HepG2 (cell line): ENCODE results near the gene TMF1. TPM values are rescaled to one million over a fixed set of nuclear protein-coding genes. Genes with fewer than 3 reads are reported as not detected.
A peak's percentile ranks its signal among the peaks of the same experiment; 100 is the strongest.

Experiments
- ARNT ChIP-seq: fragments of 450-650 bp; IDR thresholded peaks from 2 replicates; pipeline ENCODE4 v1.6.1; 2017
- FOXP1 ChIP-seq, 2 experiments: fragments of 450-650 bp in 1 of 2; IDR thresholded peaks; 2 replicates each; pipeline ENCODE4 v1.6.1; 2017 to 2018; ENCODE audit warnings: antibody characterized with exemption in 1 of 2
- HNRNPK ChIP-seq: fragments of 200-400 bp; formaldehyde crosslinking; IDR thresholded peaks from 2 replicates; pipeline ENCODE4 v1.6.1; 2018; ENCODE audit warnings: low read length, low read depth, moderate library complexity, mild to moderate bottlenecking; ENCODE audit not compliant: poor library complexity, severe bottlenecking
- IRF1 ChIP-seq: sonication (generic); formaldehyde crosslinking; IDR thresholded peaks from 2 replicates; pipeline ENCODE4 v1.4.0; 2020; ENCODE audit warnings: low read depth, mild to moderate bottlenecking, missing genetic modification reagents
- IRF2 ChIP-seq: IDR thresholded peaks from 2 replicates; pipeline ENCODE4 v1.6.1; 2018; ENCODE audit warnings: missing genetic modification reagents, missing compliant biosample characterization
- KLF15 ChIP-seq: sonication (generic); formaldehyde crosslinking; IDR thresholded peaks from 2 replicates; pipeline ENCODE4 v1.8.1; 2023; ENCODE audit warnings: borderline replicate concordance, mild to moderate bottlenecking, inconsistent platforms, missing genetic modification reagents, mixed read lengths
- NFYC ChIP-seq: IDR thresholded peaks from 2 replicates; pipeline ENCODE4 v1.6.1; 2016; ENCODE audit warnings: missing genetic modification reagents, missing compliant biosample characterization
- NKX3-1 ChIP-seq: sonication (generic); formaldehyde crosslinking; IDR thresholded peaks from 2 replicates; pipeline ENCODE4 v1.5.0; 2020; ENCODE audit warnings: missing genetic modification reagents
- PAX8 ChIP-seq: sonication (generic); formaldehyde crosslinking; IDR thresholded peaks from 2 replicates; pipeline ENCODE4 v1.8.0; 2022; ENCODE audit warnings: mild to moderate bottlenecking, missing genetic modification reagents, borderline replicate concordance
- PHF20 ChIP-seq: sonication (generic); formaldehyde crosslinking; IDR thresholded peaks from 2 replicates; pipeline ENCODE4 v1.5.0; 2020; ENCODE audit warnings: mild to moderate bottlenecking, missing genetic modification reagents
- PREB ChIP-seq: sonication (generic); formaldehyde crosslinking; IDR thresholded peaks from 2 replicates; pipeline ENCODE4 v1.4.0; 2020; ENCODE audit warnings: missing genetic modification reagents
- ZBTB8A ChIP-seq: sonication (generic); formaldehyde crosslinking; IDR thresholded peaks from 2 replicates; pipeline ENCODE4 v1.4.0; 2020; ENCODE audit warnings: mild to moderate bottlenecking, low read depth, missing genetic modification reagents, borderline replicate concordance
- ZNF136 ChIP-seq: sonication (generic); formaldehyde crosslinking; IDR thresholded peaks from 2 replicates; pipeline ENCODE4 v1.8.1; 2022; ENCODE audit warnings: low read depth, mild to moderate bottlenecking, moderate library complexity, missing genetic modification reagents
- ZNF224 ChIP-seq: sonication (generic); formaldehyde crosslinking; IDR thresholded peaks from 2 replicates; pipeline ENCODE4 v1.5.0; 2020; ENCODE audit warnings: mild to moderate bottlenecking, missing genetic modification reagents
- ZNF280D ChIP-seq: sonication (generic); formaldehyde crosslinking; IDR thresholded peaks from 2 replicates; pipeline ENCODE4 v1.5.1; 2020; ENCODE audit warnings: mild to moderate bottlenecking, missing genetic modification reagents
- ZNF749 ChIP-seq: sonication (generic); formaldehyde crosslinking; IDR thresholded peaks from 2 replicates; pipeline ENCODE4 v1.8.0; 2022; ENCODE audit warnings: mild to moderate bottlenecking, missing genetic modification reagents, moderate library complexity, borderline replicate concordance
- ZNF781 ChIP-seq: sonication (generic); formaldehyde crosslinking; IDR thresholded peaks from 2 replicates; pipeline ENCODE4 v1.5.1; 2020; ENCODE audit warnings: borderline replicate concordance, mild to moderate bottlenecking, missing genetic modification reagents; ENCODE audit errors: not compliant biosample characterization
- ZNF816 ChIP-seq: sonication (generic); formaldehyde crosslinking; IDR thresholded peaks from 2 replicates; pipeline ENCODE4 v1.8.0; 2022; ENCODE audit warnings: missing genetic modification reagents, mild to moderate bottlenecking, borderline replicate concordance
- ZSCAN12 ChIP-seq: sonication (generic); formaldehyde crosslinking; IDR thresholded peaks from 2 replicates; pipeline ENCODE4 v1.9.0; 2021; ENCODE audit warnings: mild to moderate bottlenecking, missing genetic modification reagents
- ZSCAN22 ChIP-seq: sonication (generic); formaldehyde crosslinking; IDR thresholded peaks from 2 replicates; pipeline ENCODE4 v1.4.0; 2020; ENCODE audit warnings: mild to moderate bottlenecking, missing genetic modification reagents
- polyA plus RNA-seq, 8 experiments: library from polyadenylated mRNA; depleted of rRNA in 3 of 8; stranded (reverse) in 7 of 8; unstranded in 1 of 8; fragments of >200 nt; fragmentation: Illumina TruSeq in 4 of 8; extraction: Trizol in 4 of 8; gene quantifications; 2 replicates each; pipeline versions ENCODE4 v1.2.1 to v1.2.3, GENCODE V29; 2011 to 2016; ENCODE audit warnings: low read depth in 4 of 8, missing spikeins in 1 of 8, mixed read lengths in 1 of 8; ENCODE audit not compliant: insufficient read depth in 1 of 8
- total RNA-seq, 5 experiments: library from RNA; depleted of rRNA; stranded (reverse); fragments of >200 nt; fragmentation: Illumina TruSeq; extraction: Trizol; gene quantifications; 2 replicates each; pipeline ENCODE4 v1.2.3, GENCODE V29; 2016; ENCODE audit warnings: low read depth in 1 of 5

Gene TMF1
- total and polyA plus RNA-seq, 2 of the 13 experiments (the other 11 are each of a cell fraction or from before 2014, with no cell fraction given): 12.1 to 38.4 TPM

GRCh38 chr3:69084326-69085167, 32.4 kb upstream of the TMF1 start, which contains the start of gene ARL6IP5 (continued):
- TF ChIP-seq ZNF781 (no peak), ZSCAN12 (CRISPR knock-in tag) (no peak), KLF15 (CRISPR knock-in tag) (no peak), ZSCAN22 (no peak), FOXP1 (IDR thresholded peaks at IDR 0.05) (no peak), FOXP1 (CRISPR knock-in tag; IDR thresholded peaks at IDR 0.05) (no peak), ZNF224 (CRISPR knock-in tag) (no peak), ZNF749 (CRISPR knock-in tag) (no peak), ZBTB8A (no peak), IRF1 (no peak), ZNF280D (0 out of 2 replicates have a peak, but pooled peaks have one; percentile 9), NKX3-1 (CRISPR knock-in tag) (0 out of 2 replicates have a peak, but pooled peaks have one; percentile 11), ZNF136 (CRISPR knock-in tag) (no peak), PREB (no peak), PHF20 (CRISPR knock-in tag) (peak; percentile 54), IRF2 (CRISPR knock-in tag) (0 out of 2 replicates have a peak, but pooled peaks have one; percentile 74), HNRNPK (no peak), ARNT (no peak), PAX8 (CRISPR knock-in tag) (no peak), NFYC (CRISPR knock-in tag) (no peak), ZNF816 (CRISPR knock-in tag) (no peak)
